Fibroblast of villous mesenchyme (primary cell): ENCODE measurements around the gene ZNF787. TPM values are rescaled to one million over a fixed set of nuclear protein-coding genes. Genes with fewer than 3 reads are reported as not detected.

Experiments used
- DNase-seq: peaks from one replicate; pipeline ENCODE4 v3.0.0-alpha.2; 2010; ENCODE audit warnings: low read depth
- H3K4me3 ChIP-seq: 2 replicates; pipeline ENCODE4 v1.5.1; 2011; ENCODE audit warnings: low read depth, mild to moderate bottlenecking, low read length
- total RNA-seq: library from RNA; depleted of rRNA; stranded (reverse); fragments of >200 nt; gene quantifications from 2 replicates; pipeline ENCODE4 v1.2.3, GENCODE V29; 2012
- TF ChIP-seq, protein P1 (sequence below): IDR thresholded peaks from 2 replicates; pipeline ENCODE4 v1.5.1; 2012; ENCODE audit warnings: low read depth, mild to moderate bottlenecking, low read length; ENCODE audit not compliant: insufficient read depth

ZNF787 gene
- total RNA-seq, 1 donor, result 25.0 TPM

DNA sequence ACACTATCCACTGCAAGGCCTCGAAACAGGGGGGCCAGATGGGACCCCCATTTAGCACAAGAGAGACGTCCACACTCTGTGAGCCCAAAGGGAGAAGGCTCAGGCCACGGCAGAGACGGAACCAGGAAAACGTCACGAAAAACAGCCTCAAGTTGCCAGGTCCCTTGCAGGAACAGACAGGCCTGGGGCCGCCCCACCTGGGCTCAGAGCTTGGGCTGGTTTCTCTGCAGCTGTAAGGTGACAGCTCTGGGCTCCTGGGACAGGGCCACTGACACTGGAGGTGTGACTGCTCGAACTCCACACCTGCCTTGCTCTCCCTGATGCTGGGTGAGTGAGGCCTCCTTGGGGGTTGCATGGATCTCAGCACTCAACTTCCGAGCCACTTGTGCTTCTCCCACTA, 3.2 kb downstream of the ZNF787 start:
- no peak for DNase-seq
- no peak overlapping the region for H3K4me3 ChIP-seq
- TF ChIP-seq, protein P1, sequence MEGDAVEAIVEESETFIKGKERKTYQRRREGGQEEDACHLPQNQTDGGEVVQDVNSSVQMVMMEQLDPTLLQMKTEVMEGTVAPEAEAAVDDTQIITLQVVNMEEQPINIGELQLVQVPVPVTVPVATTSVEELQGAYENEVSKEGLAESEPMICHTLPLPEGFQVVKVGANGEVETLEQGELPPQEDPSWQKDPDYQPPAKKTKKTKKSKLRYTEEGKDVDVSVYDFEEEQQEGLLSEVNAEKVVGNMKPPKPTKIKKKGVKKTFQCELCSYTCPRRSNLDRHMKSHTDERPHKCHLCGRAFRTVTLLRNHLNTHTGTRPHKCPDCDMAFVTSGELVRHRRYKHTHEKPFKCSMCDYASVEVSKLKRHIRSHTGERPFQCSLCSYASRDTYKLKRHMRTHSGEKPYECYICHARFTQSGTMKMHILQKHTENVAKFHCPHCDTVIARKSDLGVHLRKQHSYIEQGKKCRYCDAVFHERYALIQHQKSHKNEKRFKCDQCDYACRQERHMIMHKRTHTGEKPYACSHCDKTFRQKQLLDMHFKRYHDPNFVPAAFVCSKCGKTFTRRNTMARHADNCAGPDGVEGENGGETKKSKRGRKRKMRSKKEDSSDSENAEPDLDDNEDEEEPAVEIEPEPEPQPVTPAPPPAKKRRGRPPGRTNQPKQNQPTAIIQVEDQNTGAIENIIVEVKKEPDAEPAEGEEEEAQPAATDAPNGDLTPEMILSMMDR, result no peak

DNA sequence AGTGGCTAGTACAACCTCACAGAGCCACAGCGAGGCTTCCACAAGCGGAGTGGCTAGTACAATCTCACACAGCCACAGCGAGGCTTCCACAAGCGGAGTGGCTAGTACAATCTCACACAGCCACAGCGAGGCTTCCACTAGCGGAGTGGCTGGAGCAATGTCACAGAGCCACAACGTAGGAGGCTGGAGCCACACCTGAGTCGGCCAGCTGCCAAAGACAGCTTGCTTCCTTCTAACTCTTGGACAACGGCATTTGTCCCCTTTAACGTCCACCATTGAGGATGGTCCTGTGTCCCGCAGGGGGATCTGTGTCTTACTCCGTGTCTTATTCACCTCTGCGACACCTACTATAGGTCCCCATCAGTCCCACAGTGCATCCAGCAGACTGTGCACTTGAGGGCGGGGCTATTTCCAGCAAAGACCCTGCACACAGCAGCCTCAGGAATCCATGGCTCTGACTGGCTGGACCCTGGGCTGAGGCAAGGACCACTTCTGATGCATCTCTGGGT, 3.7 kb downstream of the ZNF787 start:
- TF ChIP-seq, protein P1, result no peak
- no peak for DNase-seq
- no peak overlapping the region for H3K4me3 ChIP-seq

DNA sequence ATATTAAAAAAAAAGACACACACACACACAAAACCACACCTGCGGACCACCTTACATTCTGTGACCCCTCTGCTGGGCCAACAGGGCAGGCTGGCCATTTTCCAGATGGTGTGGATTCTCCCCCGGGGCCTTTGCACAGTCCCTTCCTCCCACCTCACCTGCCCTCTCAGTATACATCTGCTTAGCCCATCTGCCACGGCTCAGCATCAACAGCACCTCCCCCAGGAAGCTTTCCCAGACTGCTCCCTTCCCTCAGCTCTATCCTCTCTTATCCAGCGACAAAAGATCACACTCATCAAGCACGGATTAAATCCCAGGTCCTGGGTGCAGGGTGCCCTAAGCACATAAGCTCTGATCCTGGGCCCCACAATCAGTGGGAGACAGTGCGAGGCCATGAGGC, 4.5 kb downstream of the ZNF787 start:
- H3K4me3 ChIP-seq, result no peak overlapping the region
- TF ChIP-seq, protein P1, result no peak
- no peak for DNase-seq

DNA sequence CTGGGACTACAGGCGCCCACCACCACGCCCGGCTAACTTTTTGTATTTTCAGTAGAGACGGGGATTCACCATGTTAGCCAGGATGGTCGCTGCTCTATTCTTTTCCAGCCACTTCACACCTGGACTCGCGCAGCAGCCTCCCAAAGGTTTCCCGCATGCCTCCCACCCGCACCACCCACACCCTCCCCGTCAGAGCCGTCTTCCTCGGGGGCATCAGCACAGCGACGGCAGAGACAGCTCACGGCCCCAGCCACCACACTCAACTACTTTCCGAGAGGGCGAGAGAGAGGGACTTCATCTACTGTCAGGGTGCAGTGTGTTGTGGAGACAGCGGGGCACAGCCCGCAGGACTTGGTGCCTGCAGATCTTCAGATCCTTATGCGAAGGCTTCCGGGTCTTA, 5.6 kb downstream of the ZNF787 start:
- no peak for DNase-seq
- no peak overlapping the region for H3K4me3 ChIP-seq
- TF ChIP-seq, protein P1, result no peak

DNA sequence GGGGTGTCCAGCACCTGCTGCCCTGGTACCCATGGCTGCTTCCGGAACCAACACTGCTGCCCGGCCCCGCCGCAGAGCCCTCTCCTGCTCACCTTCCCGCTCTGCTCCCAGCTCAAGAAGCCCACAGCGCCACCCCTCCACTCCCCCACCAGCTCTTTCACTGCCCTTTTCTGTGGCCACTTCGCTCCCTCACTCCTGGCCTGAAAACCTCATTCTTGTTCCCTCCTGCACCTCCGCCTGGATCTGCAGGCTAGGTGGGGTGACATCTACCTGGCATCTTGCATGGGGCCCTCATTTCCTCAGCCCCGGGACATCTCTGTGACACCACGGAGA, 6.4 kb downstream of the ZNF787 start:
- no peak for DNase-seq
- no peak overlapping the region for H3K4me3 ChIP-seq
- TF ChIP-seq, protein P1, result no peak

DNA sequence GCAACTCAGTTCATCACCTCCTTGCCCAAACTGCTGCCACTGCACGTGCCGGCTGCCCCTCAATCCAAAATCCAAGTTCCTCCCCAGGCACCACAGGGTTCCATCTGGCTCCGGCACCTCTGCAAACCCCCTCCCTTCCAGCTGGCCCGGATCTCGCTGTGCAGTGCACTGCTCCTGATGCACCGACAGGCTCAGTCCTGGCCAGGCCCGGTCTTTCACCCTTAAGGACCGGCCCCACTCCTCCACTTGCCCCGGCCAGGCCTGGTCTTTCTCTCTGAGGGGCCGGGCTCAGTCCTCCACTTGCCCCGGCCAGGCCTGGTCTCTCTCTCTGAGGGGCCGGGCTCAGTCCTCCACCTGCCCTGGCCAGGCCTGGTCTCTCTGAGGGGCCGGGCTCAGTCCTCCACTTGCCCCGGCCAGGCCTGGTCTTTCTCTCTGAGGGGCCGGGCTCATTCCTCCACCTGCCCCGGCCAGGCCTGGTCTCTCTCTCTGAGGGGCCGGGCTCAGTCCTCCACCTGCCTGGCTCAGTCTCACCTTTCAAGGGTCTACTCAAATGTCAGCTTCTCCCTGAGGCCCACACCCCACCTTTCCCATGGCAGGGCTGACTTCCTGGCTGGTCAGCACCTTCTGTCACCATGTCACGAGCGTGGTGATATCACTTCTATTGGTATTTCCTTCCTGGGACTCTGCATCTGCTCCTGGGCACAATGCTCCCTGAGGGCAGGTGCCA, 6.9 kb downstream of the ZNF787 start:
- TF ChIP-seq, protein P1, result no peak
- no peak for DNase-seq
- no peak overlapping the region for H3K4me3 ChIP-seq
